ENCODE data around the gene KIF21B.

GRCh38 chr1:201022493-201022819 lies 1.1 kb downstream of the KIF21B start:
- TF ChIP-seq CTCF (IDR thresholded peaks at IDR 0.05; ENCODE audit: low read length) (no peak), EZH2 (IDR thresholded peaks at IDR 0.05; ENCODE audit: borderline replicate concordance, low read length) (no peak)

All from OCI-LY1 (cell line).